ENCODE measurements around the gene HIBADH.

HIBADH gene

GRCh38 chr7:27478556-27478955 is 184.1 kb downstream of the HIBADH start:
- DNase-seq = no peak

- peak; percentile 8 for DNase-seq
Observed at GRCh38 chr7:27478084-27478483, 184.6 kb downstream of the HIBADH start.

GRCh38 chr7:27476493-27476892 is 186.2 kb downstream of the HIBADH start:
- DNase-seq = no peak
